Measurements from ENCODE around the gene COL5A1.

COL5A1 gene

GRCh38 chr9:134740071-134740470, 98.5 kb downstream of the COL5A1 start:
- DNase-seq, result no peak
- Histone ChIP-seq H2AFZ (ENCODE audit: low read depth, low read length) (no peak overlapping the region), H4K20me1 (ENCODE audit: insufficient read depth, low read length) (no peaks in the 10 kb centered on the region; the same call in 1 of the 2 replicates), H3K27me3 (ENCODE audit: insufficient read depth, low read length, poor library complexity) (no peaks in the 10 kb centered on the region), H3K79me2 (ENCODE audit: insufficient read depth, low read length) (no peaks in the 10 kb centered on the region), H3K9ac (ENCODE audit: low read depth, low read length) (no peak overlapping the region), H3K27ac (ENCODE audit: low read length) (no peak overlapping the region), H3K9me3 (ENCODE audit: insufficient read depth, low read length, severe bottlenecking) (peaks cover 7% of the 10 kb centered on the region), H3K4me2 (ENCODE audit: insufficient read depth, low read length) (no peak overlapping the region), H3K36me3 (ENCODE audit: insufficient read depth, low read length) (no peaks in the 10 kb centered on the region), H3K4me1 (ENCODE audit: insufficient read depth, low read length) (no peaks in the 10 kb centered on the region), H3K4me3 (ENCODE audit: low read depth in 1 of 2, low read length in 2 of 2) (no peak overlapping the region)
- no peak for ATAC-seq (ENCODE audit: insufficient read depth, low read depth)
- TF ChIP-seq EZH2 (IDR thresholded peaks at IDR 0.05; ENCODE audit: borderline replicate concordance, low read depth, low read length, severe bottlenecking) (no peak), CTCF (IDR thresholded peaks at IDR 0.05; ENCODE audit: borderline replicate concordance, extremely low read depth, low read length, poor library complexity, severe bottlenecking) (no peak)

DNA sequence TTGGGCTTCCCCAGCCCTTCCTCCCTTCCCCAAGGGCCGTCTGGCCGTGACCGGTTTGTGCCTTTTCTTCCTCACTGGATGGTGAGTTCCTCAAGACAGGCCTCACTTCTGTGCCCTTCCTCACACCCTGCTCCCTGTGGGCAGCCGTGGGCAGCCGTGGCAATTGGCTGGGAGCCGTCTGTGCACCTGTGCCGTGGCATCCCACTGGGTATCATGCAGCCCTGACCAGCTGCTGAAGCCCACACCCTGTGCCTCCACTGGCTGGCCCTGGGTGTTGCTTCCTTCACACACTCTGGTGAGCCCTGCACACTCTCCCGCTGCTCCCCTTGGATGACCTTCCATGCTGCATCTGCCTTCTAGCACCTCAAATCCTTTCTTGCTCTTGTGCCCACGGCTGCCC, 100.2 kb downstream of the COL5A1 start:
- H3K4me3 ChIP-seq (ENCODE audit: low read depth in 1 of 2, low read length in 2 of 2), result no peak overlapping the region
- no peak overlapping the region for H2AFZ ChIP-seq (ENCODE audit: low read depth, low read length)
- H3K27me3 ChIP-seq (ENCODE audit: insufficient read depth, low read length, poor library complexity), result no peaks in the 10 kb centered on the region
- no peaks in the 10 kb centered on the region for H3K79me2 ChIP-seq (ENCODE audit: insufficient read depth, low read length)
- ATAC-seq (ENCODE audit: insufficient read depth, low read depth) (no peak), DNase-seq (no peak)
- peaks cover 13% of the 10 kb centered on the region for H3K9me3 ChIP-seq (ENCODE audit: insufficient read depth, low read length, severe bottlenecking)
- no peak overlapping the region for H3K9ac ChIP-seq (ENCODE audit: low read depth, low read length)
- no peaks in the 10 kb centered on the region for H3K36me3 ChIP-seq (ENCODE audit: insufficient read depth, low read length)
- H3K4me2 ChIP-seq (ENCODE audit: insufficient read depth, low read length), result no peak overlapping the region
- no peaks in the 10 kb centered on the region for H4K20me1 ChIP-seq (ENCODE audit: insufficient read depth, low read length)
- TF ChIP-seq CTCF (IDR thresholded peaks at IDR 0.05; ENCODE audit: borderline replicate concordance, extremely low read depth, low read length, poor library complexity, severe bottlenecking) (no peak), EZH2 (IDR thresholded peaks at IDR 0.05; ENCODE audit: borderline replicate concordance, low read depth, low read length, severe bottlenecking) (no peak)
- H3K27ac ChIP-seq (ENCODE audit: low read length), result no peak overlapping the region
- H3K4me1 ChIP-seq (ENCODE audit: insufficient read depth, low read length), result no peaks in the 10 kb centered on the region

GRCh38 chr9:134742822-134743535, 101.4 kb downstream of the COL5A1 start:
- H3K9ac ChIP-seq (ENCODE audit: low read depth, low read length), result no peak overlapping the region
- no peak overlapping the region for H3K4me2 ChIP-seq (ENCODE audit: insufficient read depth, low read length)
- H3K27ac ChIP-seq (ENCODE audit: low read length), result no peak overlapping the region
- no peaks in the 10 kb centered on the region for H3K79me2 ChIP-seq (ENCODE audit: insufficient read depth, low read length)
- no peak overlapping the region for H2AFZ ChIP-seq (ENCODE audit: low read depth, low read length)
- no peak for DNase-seq
- no peaks in the 10 kb centered on the region for H3K36me3 ChIP-seq (ENCODE audit: insufficient read depth, low read length)
- H3K9me3 ChIP-seq (ENCODE audit: insufficient read depth, low read length, severe bottlenecking), result peaks cover 25% of the 10 kb centered on the region
- TF ChIP-seq CTCF (IDR thresholded peaks at IDR 0.05; ENCODE audit: borderline replicate concordance, extremely low read depth, low read length, poor library complexity, severe bottlenecking) (no peak), EZH2 (IDR thresholded peaks at IDR 0.05; ENCODE audit: borderline replicate concordance, low read depth, low read length, severe bottlenecking) (no peak)
- no peak overlapping the region for H3K4me3 ChIP-seq (ENCODE audit: low read depth in 1 of 2, low read length in 2 of 2)
- H3K27me3 ChIP-seq (ENCODE audit: insufficient read depth, low read length, poor library complexity), result no peaks in the 10 kb centered on the region
- no peaks in the 10 kb centered on the region for H3K4me1 ChIP-seq (ENCODE audit: insufficient read depth, low read length)
- ATAC-seq (ENCODE audit: insufficient read depth, low read depth), result no peak
- H4K20me1 ChIP-seq (ENCODE audit: insufficient read depth, low read length), result no peaks in the 10 kb centered on the region

Data from DND-41 (cell line).